T-helper 22 cell (primary cell): ENCODE measurements around the gene CCDC27.
"Not testable (repeated sequence)": the region's sequence is repeated elsewhere in the genome, so short reads cannot be mapped to it uniquely, and the experiment has no call there.

Experiments used
- DNase-seq: peaks from one replicate; pipeline ENCODE4 v3.0.0-alpha.2; 2020; ENCODE audit warnings: low read depth

Gene CCDC27

DNA sequence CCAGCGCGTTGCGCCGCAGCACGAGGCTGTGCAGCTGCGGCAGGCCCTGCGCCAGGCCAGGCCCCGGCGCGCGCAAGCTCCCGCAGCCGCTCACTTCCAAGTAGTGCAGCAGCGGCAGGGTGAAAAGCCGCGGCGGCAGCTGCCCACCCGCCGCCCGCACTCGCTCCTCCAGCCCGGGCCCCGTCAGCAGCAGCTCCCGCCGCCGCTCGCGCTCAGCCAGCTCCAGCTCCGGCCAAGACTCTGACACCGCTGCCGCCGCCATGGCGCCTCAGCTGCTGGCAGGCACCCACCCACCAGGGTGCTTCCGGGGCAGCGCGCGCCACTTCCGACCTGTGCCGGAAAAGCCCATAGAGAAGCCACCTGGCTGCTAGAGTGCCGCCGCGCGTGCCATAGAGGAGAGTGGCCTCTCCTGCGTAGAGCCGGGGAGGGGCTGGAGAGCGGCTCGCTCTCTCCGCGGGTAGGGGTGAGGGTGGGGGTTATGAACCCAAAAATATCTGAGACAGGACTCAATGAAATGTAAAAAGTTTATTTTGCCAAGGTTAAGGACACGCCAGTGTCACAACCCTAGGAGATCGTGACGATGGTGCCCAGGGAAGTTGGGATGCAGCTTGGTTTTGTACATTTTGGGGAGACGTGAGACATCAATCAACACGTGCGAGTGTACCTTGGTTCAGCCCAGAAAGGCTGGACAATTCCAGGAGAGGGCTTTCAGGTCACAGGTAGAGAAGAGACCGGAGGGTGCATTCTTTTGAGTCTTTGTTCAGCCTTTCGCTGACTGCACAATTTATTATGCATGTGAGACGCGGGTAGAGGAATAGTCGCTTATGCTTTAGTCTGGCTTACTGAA, 44.2 kb downstream of the CCDC27 start, which contains the start of gene LRRC47:
TSS of gene LRRC47 (minus strand) at position 284 of the 847 bp plus-strand sequence. CDS start at position 262, 22 bp downstream.
- peak; percentile 88 for DNase-seq

DNA sequence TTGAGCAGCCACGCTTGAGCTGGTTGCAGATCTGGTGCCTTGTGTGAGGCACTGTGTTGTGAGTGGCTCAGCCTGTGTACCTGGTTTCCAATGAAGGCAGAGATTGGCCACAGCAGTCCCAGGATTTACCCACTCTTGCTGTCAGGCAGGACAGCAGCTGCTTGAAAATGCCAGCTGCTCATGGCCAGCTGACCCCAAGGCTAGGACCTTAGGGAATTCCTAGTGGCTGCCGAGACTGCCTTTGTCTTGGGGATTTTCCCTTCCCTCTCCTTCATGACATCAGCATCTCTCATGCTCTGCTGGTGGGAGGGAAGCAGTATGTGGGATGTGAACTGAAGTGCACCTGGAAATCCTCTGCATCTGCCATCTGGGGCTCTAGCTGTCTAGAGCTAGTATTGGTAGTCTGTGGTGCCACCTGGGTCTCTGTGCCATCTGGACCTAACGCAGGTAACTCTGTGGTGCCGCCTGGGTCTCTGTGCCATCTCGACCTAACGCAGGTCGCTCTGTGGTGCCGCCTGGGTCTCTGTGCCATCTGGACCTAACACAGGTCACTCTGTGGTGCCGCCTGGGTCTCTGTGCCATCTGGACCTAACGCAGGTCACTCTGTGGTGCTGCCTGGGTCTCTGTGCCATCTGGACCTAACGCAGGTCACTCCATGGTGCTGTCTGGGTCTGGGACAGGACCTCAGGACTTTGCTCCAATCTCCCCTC, 47.9 kb downstream of the CCDC27 start:
- no peak for DNase-seq

DNA sequence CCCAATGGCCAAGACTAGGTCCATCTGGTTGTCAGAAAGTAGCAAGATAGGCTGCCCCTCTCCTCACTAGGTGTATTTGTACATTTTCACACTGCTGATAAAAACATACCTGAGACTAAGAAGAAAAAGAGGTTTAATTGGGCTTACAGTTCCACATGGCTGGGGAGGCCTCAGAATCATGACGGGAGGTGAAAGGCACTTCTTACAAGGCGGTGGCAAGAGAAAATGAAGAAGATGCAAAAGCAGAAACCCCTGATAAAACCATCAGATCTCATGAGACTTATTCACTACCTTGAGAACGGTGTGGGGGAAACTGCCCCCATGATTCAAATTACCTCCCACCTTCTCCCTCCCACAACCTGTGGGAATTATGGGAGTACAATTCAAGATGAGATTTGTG, 48.5 kb downstream of the CCDC27 start:
- not testable (repeated sequence) for DNase-seq

DNA sequence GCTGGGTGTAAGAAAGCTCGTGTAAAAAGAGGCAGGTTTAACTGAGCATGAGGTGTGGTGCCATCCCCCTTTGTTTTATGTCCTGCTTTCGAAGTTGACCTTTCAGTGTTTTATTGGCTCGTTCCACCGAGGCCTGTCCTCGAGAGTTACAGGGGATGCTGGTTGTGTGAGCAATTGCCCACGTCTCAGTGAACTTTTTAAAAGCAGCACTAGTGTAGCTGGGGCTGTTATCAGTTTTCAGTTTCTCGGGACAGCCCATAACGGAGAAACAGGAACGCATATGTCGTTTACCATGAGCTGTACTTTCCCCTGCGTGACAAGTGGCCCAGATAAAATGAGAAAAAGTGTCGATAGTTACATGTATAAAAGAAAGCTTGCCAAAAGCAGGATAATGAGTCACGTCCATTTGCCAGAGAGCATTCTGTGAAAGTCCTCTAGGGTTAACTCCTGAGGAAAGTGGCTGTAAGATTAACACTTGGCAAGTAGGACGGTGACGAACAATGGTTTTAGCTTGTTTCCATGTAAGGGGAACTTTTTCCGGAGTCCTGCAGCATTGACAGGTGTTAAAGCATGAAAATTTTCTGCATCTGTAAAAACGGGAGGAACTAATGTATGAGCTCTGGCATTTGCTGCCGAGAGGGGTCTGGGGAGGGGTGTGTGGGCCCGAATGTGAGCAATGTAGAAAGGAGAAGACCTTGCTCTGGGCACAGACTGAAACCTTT, 51.8 kb downstream of the CCDC27 start:
- DNase-seq, result no peak

DNA sequence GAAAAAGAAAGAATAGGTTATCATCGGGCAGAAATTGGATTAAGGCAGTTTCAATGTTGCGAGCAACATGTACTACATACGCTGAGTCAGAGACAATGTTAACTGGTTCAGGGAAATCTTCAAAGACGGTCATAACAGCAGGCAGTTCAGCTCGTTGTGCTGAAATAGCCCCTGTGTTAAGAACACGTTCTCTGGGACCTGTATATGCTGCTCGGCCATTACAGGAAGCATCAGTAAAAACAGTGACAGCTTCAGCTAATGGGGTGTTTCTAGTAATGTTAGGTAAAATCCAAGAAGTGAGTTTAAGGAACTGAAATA, 52.3 kb downstream of the CCDC27 start:
- not testable (repeated sequence) for DNase-seq

DNA sequence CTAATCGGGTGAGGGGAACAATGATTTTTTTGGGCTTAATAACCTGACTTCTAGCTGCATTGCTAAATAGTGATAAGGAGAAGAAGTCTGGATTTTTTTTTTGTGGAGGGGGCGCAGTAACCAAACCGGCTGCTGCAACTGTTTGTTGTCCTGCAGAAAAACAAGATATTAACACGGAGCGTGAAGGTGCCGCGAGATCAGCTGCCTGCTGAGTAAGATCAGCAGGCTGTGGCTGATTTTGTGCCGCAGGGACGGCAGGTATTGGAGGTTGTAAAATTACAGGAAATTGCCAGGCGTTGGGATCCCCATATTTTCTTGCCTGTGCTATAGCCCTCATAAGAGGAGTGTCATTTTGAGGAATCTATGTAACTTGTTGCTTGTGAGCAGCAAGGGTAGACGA, 52.8 kb downstream of the CCDC27 start:
- no peak for DNase-seq

DNA sequence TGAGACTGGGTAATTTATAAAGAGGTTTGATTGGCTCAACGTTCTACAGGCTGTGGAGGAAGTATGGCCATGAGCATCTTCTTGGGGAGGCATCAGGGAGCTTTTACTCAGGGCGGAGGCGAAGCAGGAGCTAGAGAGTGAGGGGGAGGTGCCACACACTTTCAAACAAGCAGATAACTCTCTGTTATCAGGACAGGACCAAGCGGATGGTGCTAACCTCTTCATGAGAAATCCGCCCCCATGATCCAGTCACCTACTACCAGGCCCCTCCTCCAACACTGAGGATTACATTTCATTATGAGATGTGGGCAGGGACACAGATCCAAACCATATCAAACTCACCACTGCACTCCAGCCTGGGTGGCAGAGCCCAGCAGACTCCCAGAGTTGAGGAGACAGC, 55.5 kb downstream of the CCDC27 start:
- DNase-seq, result no peak

DNA sequence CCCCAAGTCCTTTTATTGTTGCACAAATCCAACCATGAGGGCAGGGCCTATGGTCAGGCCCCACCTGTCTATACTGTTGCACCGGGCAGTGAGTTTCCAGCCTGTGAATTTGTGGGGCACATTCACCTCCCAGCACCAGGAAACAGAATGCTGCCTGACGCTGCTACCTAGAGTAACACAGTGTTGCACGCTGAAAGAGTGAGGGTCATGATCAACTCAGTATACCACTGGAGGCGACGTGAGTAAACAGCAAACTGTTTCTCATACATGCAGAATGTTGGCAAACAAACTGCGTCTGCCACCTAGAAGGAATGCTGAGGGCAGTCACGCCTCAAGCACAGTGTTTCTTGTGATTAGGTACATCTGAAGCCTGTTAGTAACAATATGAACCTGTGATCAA, 57.4 kb downstream of the CCDC27 start:
- DNase-seq, result no peak

DNA sequence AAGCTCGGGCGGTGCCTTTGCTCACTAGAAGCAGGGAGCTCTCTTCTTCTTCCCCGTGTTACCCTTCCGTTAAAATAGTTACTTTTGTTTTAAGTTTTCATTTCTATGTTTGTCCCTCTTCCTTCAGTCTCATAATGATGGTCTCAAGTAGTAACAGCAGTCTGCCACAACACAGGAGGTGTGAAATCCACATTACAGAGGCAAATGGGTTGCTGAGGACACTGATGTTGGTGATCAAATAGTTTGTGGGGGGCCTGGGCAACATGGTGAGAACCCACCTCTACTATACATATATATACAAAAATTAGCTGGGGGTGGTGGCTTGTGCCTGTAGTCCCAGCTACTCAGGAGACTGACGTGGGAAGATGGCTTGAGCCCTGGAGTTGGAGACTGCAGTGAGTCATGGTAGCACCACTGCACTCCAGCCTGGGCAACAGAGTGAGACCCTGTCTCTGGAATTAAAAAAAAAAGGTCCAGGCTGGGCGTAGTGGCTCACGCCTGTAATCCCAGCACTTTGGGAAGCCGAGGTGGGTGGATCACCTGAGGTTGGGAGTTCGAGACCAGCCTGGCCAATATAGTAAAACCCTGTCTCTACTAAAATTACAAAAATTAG, 58.0 kb downstream of the CCDC27 start:
- DNase-seq, result not testable (repeated sequence)

DNA sequence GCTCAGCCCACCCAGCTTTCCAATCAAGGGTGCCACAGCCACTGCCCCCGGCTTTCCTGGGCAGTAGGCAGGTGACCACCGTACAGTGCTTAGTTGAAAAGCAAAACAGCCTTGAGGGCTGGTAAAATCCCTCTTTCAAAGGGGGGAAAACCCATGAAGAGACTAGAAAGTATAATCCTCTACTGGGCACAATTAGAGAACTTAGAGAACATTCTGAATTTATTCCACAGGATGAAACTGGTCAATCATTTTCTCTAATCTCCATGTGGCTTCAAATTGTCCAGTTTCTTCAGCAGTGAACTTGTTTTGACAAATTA, 59.3 kb downstream of the CCDC27 start:
- DNase-seq, result no peak

DNA sequence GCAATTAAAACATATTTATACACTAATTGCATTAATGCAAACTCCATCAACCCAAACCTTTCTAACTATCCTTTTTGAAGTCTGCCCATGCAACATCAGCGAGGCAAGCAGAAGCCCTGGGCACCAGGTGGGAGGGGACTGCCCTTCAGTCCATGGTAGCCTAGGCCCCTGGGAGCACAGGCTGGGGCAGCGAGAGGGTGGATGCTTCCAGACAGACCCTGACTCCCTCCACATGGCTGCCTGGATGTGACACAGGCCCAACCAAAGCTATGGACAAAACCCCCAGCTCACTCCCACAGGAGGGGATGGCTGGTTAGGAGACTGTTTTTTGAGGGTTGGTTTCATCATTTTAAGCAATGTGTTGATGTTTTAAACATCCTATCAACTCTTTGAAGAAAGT, 61.8 kb downstream of the CCDC27 start:
- no peak for DNase-seq

DNA sequence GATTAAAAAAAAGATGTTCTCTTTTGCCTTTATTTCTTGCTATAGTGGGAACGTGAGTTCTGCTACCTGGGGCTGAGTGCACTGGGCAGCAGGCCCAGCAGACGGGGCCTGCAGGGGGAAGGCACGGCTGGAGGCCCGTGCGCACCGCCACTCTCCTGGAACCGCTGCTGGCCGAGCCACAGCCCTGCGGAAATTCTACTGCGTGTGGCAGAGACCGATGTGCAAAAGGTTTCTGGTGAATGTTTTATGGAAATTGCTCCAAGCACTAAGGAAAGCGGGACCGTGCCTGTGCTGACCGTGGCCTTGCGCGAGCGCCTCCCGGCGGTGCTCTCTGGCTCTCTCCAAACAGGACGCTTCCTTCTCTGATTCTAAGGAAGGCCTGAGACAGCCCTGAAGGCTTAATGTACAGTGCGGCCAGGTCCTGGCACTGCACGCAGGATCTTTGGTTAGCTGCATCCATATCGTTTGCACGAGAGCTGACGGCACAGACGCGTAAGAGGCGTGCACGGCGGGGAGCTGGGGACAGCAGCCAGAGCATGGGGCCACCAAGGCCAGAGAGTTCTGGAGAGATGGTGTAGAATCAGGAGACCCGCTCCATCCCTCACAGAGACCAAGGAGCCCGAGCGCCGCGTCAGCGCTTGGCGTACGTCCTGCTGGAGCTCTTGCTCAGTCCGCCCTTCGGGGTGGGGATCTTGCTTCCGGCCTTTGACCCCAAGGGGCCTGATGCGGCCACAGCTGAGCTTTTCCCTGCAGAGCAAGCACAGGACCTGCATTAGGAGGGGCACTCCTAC, 62.7 kb downstream of the CCDC27 start:
- no peak for DNase-seq

DNA sequence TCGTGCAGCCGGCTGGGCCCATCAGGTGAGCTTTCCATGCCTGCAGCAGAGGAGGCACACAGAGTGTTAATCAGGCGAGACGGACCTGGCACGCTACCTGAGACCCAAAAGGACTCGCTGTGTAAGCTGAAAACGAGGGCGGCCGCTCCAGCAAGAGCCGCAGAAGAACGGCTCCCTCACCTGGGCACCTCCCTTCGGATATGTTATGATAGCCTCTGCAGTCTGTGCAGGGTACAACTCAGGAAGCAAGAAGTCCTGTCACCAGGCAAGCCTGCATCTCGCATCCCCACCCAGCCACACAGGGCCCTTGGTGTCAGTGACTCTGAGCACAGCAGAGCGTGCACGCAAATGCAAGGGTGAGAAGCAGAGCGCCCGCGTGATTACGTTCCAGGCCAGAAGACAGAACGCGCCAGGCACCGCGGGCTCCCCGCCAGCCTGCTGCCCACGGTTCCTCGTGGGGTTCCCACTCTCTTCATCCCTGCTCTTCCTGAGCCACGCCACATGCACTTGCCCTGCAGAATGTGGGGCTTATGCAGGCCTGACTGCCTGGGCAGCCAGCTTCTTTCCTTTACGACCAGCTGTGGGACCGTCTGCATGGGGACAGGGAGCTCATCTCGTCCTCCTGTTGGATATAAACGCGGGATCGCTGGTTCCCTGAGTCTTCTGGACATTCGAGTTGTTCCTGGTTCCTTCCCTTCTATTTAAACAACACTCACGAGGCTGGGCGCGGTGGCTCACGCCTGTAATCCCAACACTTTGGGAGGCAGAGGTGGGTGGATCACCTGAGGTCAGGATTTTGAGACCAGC, 64.3 kb downstream of the CCDC27 start:
- no peak for DNase-seq

DNA sequence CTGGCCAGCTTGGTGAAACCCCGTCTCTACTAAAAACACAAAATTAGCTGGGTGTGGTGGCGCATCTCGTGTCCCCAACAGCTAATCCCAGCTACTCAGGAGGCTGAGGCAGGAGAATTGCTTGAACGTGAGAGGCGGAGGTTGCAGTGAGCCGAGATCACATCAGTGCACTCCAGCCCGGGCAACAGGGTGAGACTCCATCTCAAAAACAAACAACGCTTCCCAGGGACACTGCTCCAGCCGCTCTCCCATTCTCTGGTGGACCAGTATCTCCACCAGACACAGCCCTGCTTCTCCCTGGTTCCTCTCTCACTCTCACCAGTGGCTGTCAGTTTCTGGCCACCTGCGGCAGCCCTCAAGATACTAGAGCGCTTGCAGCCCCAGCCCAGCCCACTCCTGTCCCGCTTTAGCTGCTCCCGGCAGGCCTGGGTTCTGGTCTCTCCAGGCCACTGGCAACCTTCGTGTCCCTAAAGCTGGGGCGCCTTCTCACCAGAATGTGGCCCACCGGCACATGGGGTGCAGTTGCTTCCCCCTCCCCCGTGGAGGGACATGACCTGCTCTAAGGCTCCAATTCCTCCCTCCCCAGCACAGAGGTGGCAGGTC, 65.0 kb downstream of the CCDC27 start:
- no peak for DNase-seq

DNA sequence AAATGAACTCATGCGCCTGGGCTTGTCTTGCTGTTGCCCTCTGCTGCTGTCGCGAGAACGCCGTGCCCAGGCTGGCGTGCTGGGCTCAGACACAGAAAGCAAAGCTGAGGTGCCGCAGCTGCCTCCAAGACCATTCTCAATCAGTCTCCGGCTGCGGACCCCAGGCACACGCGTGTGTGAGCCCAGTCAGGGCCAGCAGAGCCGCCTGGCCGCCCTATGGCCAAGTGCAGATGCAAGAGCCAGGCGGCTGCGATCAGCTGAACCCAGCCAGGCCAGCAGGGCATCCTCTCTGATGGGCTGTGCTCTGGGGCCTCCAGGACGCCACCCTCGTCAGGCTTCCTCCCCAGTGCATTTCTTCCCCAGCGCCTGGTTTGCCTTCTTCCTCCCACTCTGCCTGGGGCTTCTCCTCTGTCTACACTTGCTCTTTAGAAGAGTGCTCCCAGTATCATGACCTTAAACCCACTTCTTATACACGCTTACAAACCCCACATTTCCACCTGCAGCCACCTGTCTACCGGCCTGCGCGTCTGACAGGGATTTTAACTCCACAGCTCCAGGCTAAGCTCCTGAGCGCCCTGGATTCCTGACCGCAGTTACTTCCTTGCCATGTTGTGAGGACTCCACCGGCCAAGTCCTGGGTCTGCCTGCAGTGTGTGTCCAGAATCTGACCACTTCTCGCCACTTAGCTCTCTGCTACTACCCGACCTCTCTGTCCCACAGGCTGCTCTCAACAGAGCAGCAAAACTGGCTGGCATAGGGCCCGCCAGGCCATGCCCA, 65.8 kb downstream of the CCDC27 start:
- DNase-seq, result no peak

DNA sequence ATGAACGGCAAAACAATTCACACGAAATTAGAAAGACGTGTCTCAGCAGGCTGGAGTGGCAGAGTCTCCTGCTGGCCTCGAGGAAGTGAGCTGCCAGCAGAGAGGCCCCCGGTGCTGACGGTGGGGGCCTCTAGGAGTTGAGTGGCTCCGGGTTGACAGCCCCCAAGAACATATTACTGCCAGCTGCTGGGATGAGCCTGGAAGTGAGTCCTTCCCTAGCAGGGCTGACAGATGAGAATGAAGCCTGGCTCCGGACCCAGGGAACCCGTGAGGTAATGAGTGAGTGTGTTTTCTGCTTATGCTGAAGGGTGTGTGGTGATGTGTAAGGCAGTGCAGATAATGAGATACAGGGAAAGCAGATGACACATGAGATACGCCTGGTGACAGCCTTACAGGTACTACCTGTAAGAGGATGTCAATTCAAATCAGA, 67.5 kb downstream of the CCDC27 start:
- DNase-seq, result no peak

DNA sequence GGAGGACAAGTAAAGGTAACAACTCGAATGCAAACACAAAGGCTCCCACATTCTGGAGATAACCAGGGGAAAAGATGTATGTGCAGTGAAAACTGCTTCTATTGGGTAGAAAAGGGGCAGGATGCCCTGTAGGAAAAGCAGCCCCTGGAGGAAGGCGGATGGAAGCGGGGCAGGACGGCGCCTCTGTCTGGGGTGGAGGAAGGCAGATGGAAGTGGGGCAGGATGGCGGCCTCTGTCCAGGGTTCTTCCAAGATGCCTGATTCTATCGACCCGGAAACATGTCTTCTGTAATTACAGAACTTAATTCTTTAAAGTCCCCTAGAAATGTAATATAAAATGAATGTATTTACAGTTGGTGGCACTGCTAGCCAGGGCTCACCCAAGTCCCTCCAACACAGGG, 68.1 kb downstream of the CCDC27 start:
- DNase-seq, result no peak

DNA sequence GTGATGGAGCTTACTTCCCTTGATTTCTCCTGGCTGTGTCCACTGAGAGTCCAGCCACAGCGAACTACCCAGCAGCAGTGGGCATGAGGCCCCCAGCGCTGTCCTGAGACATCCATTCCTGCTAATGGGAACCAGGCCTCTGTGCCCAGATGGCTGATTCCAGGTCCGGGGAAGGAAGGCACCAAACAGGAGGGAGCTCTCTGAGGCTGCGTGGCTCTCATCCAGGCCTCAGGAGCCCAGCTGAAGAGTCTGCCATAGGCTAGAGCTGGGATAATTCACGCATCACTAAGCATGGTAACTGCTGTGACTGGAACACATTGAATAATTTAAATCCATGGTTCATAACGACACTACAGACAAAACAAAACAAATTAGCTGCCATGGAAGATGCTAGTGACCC, 68.8 kb downstream of the CCDC27 start:
- no peak for DNase-seq
